Suprapubic skin (tissue), 4 donors: ENCODE data around the gene CDH10. TPM values are rescaled to one million over a fixed set of nuclear protein-coding genes. Genes with fewer than 3 reads are reported as not detected.

Source experiments
- DNase-seq, 2 donors: peaks; one replicate each; pipeline ENCODE4 v3.0.0-alpha.2; 2019; ENCODE audit warnings: low spot score in 2 of 2
- H3K27ac ChIP-seq: fragments of 200-600 bp; sonication (generic); one replicate; pipeline ENCODE4 v1.5.1; 2019
- H3K27me3 ChIP-seq: fragments of 200-600 bp; sonication (generic); one replicate; pipeline ENCODE4 v1.5.1; 2019
- H3K36me3 ChIP-seq: fragments of 200-600 bp; sonication (generic); one replicate; pipeline ENCODE4 v1.5.1; 2019
- H3K4me1 ChIP-seq: fragments of 200-600 bp; sonication (generic); one replicate; pipeline ENCODE4 v1.5.1; 2019
- H3K4me3 ChIP-seq: fragments of 200-600 bp; sonication (generic); one replicate; pipeline ENCODE4 v1.5.1; 2019; ENCODE audit warnings: mild to moderate bottlenecking
- H3K9me3 ChIP-seq: fragments of 200-600 bp; sonication (generic); one replicate; pipeline ENCODE4 v1.5.1; 2019
- CTCF ChIP-seq, 2 donors: fragments of 200-600 bp in 1 of 2; fragments of 450-650 bp in 1 of 2; sonication (generic) in 1 of 2; IDR thresholded peaks; one replicate each; pipeline ENCODE4 v1.5.1; 2016 to 2019; ENCODE audit warnings: antibody characterized with exemption in 2 of 2, mild to moderate bottlenecking in 1 of 2, moderate library complexity in 1 of 2
- EP300 ChIP-seq: sonication (generic); formaldehyde crosslinking; IDR thresholded peaks from one replicate; pipeline ENCODE4 v1.6.1; 2017; ENCODE audit warnings: antibody characterized with exemption
- POLR2A ChIP-seq, 2 donors: fragments of 450-650 bp; IDR thresholded peaks; one replicate each; pipeline ENCODE4 v1.6.1; 2017; ENCODE audit warnings: antibody characterized with exemption in 2 of 2, mild to moderate bottlenecking in 2 of 2, moderate library complexity in 2 of 2
- POLR2AphosphoS5 ChIP-seq, 3 donors: sonication (generic); formaldehyde crosslinking; IDR thresholded peaks; one replicate each; pipeline ENCODE4 v1.6.1; 2017; ENCODE audit warnings: antibody characterized with exemption in 3 of 3
- WGBS: methylation state at CpG from one replicate; pipeline ENCODE4 v1.1.5; 2018; 5-methylcytosine and 5-hydroxymethylcytosine counted together
- total RNA-seq, 4 donors: library from RNA; depleted of rRNA; stranded (reverse); fragments of >200 nt; gene quantifications; one replicate each; pipeline ENCODE4 v1.1.0, GENCODE V29; 2016

The CDH10 gene
- not detected for total RNA-seq

- Histone ChIP-seq H3K36me3 (no peaks in the 10 kb centered on the region), H3K9me3 (no peaks in the 10 kb centered on the region), H3K4me1 (peaks cover 9% of the 10 kb centered on the region), H3K27me3 (peaks cover 8% of the 10 kb centered on the region), H3K4me3 (peak within 1 kb of the TSS; percentile 31), H3K27ac (no peak within 1 kb of the TSS)
- 3% methylated on average over 14 of the region's 14 CpGs for WGBS
- DNase-seq, result no peak
- TF ChIP-seq CTCF (IDR thresholded peaks at IDR 0.05) (no peak), POLR2AphosphoS5 (IDR thresholded peaks at IDR 0.05) (no peak), EP300 (no peak), POLR2A (IDR thresholded peaks at IDR 0.05) (no peak)
Measured at GRCh38 chr5:24644761-24645160, at the start of gene CDH10. Gene CDH10 (minus strand): TSS chr5:24644978. CDS start chr5:24593490, 51,488 bp downstream.

- Histone ChIP-seq H3K4me1 (no peaks in the 10 kb centered on the region), H3K27me3 (no peaks in the 10 kb centered on the region), H3K36me3 (no peaks in the 10 kb centered on the region)
Measured at GRCh38 chr5:24693609-24694008, 48.8 kb upstream of the CDH10 start.

GRCh38 chr5:24691074-24691473, 46.3 kb upstream of the CDH10 start:
- Histone ChIP-seq H3K4me3 (no peak overlapping the region), H3K27ac (no peak overlapping the region), H3K9me3 (peaks cover 16% of the 10 kb centered on the region), H3K27me3 (no peaks in the 10 kb centered on the region), H3K4me1 (no peaks in the 10 kb centered on the region), H3K36me3 (no peaks in the 10 kb centered on the region)
- no peak for TF ChIP-seq CTCF (IDR thresholded peaks at IDR 0.05)
- no peak for TF ChIP-seq POLR2A (IDR thresholded peaks at IDR 0.05)
- no peak for TF ChIP-seq EP300
- no peak for TF ChIP-seq POLR2AphosphoS5 (IDR thresholded peaks at IDR 0.05)
- 80% methylated on average over 4 of the region's 4 CpGs for whole genome bisulfite sequencing
- DNase-seq, result no peak

More at GRCh38 chr5:24693609-24694008, 48.8 kb upstream of the CDH10 start:
- H3K4me3 ChIP-seq, result no peak overlapping the region
- peaks cover 11% of the 10 kb centered on the region for H3K9me3 ChIP-seq
- no peak for DNase-seq
- no peak overlapping the region for H3K27ac ChIP-seq
- no peak for TF ChIP-seq EP300
- TF ChIP-seq POLR2AphosphoS5 (IDR thresholded peaks at IDR 0.05), result no peak
- TF ChIP-seq CTCF (IDR thresholded peaks at IDR 0.05), result no peak
- no peak for TF ChIP-seq POLR2A (IDR thresholded peaks at IDR 0.05)

- no peaks in the 10 kb centered on the region for H3K27me3 ChIP-seq
- H3K36me3 ChIP-seq, result no peaks in the 10 kb centered on the region
- 42% methylated on average over 1 of the region's 1 CpG for WGBS
- no peaks in the 10 kb centered on the region for H3K4me1 ChIP-seq
- peaks cover 11% of the 10 kb centered on the region for H3K9me3 ChIP-seq
- H3K4me3 ChIP-seq, result no peak overlapping the region
- TF ChIP-seq POLR2A (IDR thresholded peaks at IDR 0.05), result no peak
- no peak for TF ChIP-seq POLR2AphosphoS5 (IDR thresholded peaks at IDR 0.05)
- no peak for TF ChIP-seq CTCF (IDR thresholded peaks at IDR 0.05)
- no peak for TF ChIP-seq EP300
- H3K27ac ChIP-seq, result no peak overlapping the region
- no peak for DNase-seq
Measured at GRCh38 chr5:24681106-24681505, 36.3 kb upstream of the CDH10 start.

- no peaks in the 10 kb centered on the region for H3K4me1 ChIP-seq
- no peak overlapping the region for H3K4me3 ChIP-seq
- 91% methylated on average over 4 of the region's 4 CpGs for WGBS
- DNase-seq, result no peak
- no peaks in the 10 kb centered on the region for H3K27me3 ChIP-seq
- H3K27ac ChIP-seq, result no peak overlapping the region
- TF ChIP-seq POLR2A (IDR thresholded peaks at IDR 0.05), result no peak
- no peak for TF ChIP-seq CTCF (IDR thresholded peaks at IDR 0.05)
- TF ChIP-seq EP300, result no peak
- no peak for TF ChIP-seq POLR2AphosphoS5 (IDR thresholded peaks at IDR 0.05)
- H3K9me3 ChIP-seq, result no peaks in the 10 kb centered on the region
- H3K36me3 ChIP-seq, result no peaks in the 10 kb centered on the region
Measured at GRCh38 chr5:24668050-24668449, 23.3 kb upstream of the CDH10 start.
